ENCODE measurements around the gene RCAN1.
"Not testable (repeated sequence)": the region's sequence is repeated elsewhere in the genome, so short reads cannot be mapped to it uniquely, and the experiment has no call there.

The RCAN1 gene

GRCh38 chr21:34621434-34622350, 6.8 kb upstream of the RCAN1 start:
- DNase-seq = no peak

DNA sequence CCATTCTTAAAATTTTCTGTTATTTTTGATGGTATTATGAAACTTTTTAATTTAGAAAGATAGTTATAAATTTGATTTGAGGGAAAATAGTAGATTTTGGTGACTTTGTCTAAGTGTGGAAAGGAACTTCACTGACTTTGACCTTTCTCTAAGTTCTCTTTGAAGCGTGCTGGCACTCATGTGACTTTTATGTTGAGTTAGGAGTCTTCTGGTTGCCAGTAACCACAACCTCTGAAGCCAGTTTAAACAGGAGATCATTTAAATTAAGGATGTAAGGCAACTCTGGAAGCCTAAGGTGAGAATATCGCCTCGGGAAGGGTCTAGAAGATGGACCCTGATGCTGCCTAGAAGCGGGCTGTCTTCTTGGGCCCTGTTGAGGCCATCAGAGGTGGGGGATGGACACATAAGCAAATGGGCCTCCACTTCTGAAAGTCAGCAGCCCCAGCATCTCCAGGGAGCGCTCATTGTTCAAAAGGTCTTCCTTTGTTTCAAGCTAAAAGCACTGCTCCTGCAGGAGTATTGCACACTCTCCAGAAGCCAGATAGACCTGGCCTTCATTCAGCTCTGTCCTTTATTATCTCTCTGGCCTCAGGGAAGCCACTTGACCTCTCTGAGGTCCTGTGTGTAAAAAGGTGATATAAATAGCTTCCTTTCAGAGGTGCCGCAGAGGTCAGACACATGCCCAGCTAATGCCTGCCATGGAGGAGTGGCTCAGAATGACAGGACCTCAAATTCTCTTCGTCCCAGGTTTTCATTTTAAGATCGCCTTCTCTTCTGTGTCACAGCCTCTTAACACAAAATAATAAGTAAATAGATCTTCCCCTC, 5.1 kb upstream of the RCAN1 start:
- DNase-seq = no peak

GRCh38 chr21:34618941-34619340, 4.0 kb upstream of the RCAN1 start:
- no peak for DNase-seq

DNA sequence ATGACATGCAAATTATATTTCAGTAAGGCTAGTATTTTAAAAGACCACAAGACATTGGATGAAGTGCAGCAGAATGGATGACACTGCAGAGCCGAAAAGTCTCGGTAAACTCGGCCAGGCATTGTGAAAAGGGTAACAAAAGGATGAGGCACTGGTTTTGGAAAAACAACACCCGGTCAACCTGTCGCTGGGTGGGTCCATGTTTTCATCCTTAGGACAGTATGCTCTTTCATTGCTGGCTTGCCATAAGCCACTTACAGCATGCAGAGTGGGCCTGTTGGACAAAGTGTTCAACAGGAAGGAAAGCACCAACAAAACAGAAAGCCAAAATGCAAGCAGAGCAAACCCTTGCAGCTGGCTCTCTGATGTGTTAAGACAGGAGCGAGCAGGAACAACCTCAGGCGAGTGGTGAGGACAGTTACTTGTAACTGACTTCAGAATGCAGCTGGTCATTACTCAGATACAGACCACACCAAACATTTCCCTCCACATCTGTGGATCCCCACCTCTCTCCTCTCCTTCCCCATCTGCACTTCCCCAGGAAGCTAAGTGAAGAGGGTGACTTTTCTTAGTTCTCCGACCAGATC, 2.9 kb upstream of the RCAN1 start:
- no peak for DNase-seq

GRCh38 chr21:34615487-34615814, 538 bp upstream of the RCAN1 start:
- no peak for DNase-seq

DNA sequence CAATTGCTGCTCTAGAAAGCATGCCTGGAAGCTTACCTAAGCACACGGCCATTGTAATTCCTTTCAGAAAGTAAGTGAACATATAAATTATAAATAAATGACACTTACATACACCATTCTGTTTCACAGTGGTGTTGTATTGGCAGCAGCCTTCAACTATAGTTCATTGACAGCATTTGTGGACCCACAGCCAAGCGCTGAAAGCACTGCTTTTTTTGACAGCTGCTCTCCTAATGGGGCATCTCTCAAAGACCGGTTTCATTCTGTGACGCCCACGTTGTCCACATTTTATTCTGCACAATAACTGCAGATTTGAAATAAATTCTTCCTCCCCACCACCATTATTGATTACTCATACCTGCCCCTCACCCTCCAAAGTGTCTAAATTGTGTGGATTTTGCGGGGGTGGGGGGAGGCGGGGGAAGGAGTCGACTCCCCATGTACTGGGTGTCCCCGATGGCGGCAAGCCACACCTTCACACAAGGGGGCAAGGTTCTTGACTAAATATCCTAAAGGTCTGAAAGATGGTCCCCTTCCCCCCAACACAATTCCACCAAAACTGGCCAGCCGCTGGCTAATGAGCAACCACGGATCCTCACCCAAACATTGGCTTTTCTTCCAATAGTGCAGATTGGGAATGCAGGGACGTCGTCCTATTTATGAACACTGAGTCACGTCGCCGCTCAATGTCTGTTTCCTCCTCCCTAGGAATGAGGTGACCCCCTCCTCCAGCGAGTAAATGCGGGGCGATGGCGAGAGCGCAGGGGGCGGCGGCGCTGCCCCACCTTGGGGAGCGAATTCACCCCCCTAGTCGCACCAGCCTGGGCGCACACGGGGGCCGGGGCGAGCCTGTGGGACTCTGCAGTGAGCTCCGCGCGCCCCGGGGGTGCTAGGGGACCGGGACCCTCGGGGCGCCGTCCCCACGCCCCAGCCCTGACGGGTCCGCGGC, 960 bp downstream of the RCAN1 start:
- DNase-seq = no peak

DNA sequence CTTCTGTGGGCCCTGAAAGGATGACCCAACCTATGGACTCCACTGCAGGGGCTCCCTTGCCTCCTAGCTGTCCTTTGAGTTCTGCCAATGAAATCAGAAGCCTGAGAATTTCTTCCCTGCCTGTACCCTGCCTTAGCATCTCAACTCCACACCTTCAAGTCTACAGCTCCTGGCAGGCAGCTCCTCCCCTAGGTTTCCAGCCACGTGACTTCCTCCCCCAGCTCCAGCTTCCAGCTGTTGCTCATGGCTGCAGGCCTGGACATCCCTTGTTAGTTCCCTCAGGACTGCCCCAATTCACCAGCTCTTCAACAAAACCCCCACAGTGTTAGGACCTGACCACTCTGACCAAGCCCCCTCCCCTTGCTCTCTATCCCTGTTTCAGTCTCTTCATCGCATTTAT, 2.4 kb downstream of the RCAN1 start:
- DNase-seq = no peak

GRCh38 chr21:34612056-34612455, 2.9 kb downstream of the RCAN1 start:
- no peak for DNase-seq

DNA sequence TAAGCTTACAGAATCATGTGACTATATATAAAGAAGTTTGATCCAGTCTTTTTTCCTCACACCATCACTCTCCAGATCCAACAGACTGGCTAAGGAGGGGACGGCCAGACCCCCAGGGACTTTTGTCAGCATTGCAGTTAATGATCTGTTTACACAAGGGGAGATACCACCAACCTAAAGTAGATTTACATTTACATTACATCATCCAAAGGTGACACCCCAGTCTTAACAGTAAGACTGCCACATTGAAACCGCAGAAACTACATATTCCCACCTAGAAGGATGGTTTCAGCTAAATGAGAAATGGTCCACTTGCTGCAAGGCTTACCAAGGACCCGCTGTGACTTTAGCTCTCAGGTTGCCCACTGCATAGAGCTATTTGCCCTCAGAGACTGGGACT, 3.4 kb downstream of the RCAN1 start:
- DNase-seq = no peak

GRCh38 chr21:34609933-34610549, 4.9 kb downstream of the RCAN1 start:
- DNase-seq = no peak

GRCh38 chr21:34609244-34609932, 5.5 kb downstream of the RCAN1 start:
- DNase-seq = no peak

GRCh38 chr21:34607376-34607775, 7.5 kb downstream of the RCAN1 start:
- DNase-seq = not testable (repeated sequence)

DNA sequence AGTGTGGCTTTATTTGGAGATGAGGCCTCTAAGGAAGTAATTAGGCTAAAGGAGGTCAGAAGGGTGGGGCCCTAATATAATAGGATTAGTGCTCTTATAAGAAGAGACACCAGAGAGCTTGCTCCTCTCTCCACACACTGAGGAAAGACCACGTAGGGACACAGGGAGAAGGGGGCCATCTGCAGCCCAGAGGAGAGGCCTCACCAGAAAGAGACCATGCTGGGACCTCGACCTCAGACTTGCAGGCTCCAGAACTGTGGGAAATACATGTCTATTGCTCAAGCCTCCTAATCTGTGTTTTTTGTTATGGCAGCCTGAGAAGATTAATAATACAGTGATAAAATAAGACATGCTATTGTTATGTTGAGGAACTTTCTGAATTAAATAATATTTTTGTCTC, 8.3 kb downstream of the RCAN1 start:
- DNase-seq = no peak

GRCh38 chr21:34606051-34606450, 8.9 kb downstream of the RCAN1 start:
- no peak for DNase-seq

DNA sequence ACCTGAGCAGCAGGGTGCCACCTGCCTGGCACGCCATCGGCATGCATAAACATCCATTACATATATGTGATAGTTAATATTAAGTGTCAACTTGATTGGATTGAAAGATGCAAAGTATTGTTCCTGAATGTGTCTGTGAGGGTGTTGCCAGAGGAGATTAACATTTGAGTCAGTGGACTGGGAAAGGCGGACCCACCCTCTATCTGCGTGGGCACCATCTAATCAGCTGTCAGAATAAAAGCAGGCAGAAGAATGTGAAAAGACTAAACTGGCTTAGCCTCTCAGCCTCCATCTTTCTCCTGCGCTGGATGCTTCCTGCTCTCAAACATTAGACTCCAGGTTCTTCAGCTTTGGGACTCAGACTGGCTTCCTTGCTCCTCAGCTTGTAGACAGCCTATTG, 10.0 kb downstream of the RCAN1 start:
- not testable (repeated sequence) for DNase-seq

- no peak for DNase-seq
These were observed 10.4 kb downstream of the RCAN1 start for GRCh38 chr21:34604556-34604955.

DNA sequence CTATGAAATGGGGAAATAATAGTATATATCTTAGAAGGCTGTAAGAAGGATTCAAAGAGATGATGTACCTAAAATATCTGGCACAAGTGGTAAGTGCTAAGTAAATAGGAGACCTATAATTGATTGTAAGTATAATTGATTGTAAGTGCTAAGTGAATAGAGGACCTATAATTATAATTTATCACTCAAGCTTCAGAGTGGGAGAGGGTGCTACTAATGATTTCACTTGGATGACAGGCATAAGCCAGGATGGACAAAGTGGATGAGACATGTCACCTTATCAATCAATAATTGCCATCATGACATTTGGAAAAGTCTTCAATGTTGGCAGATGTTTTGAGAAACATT, 11.2 kb downstream of the RCAN1 start:
- no peak for DNase-seq

DNA sequence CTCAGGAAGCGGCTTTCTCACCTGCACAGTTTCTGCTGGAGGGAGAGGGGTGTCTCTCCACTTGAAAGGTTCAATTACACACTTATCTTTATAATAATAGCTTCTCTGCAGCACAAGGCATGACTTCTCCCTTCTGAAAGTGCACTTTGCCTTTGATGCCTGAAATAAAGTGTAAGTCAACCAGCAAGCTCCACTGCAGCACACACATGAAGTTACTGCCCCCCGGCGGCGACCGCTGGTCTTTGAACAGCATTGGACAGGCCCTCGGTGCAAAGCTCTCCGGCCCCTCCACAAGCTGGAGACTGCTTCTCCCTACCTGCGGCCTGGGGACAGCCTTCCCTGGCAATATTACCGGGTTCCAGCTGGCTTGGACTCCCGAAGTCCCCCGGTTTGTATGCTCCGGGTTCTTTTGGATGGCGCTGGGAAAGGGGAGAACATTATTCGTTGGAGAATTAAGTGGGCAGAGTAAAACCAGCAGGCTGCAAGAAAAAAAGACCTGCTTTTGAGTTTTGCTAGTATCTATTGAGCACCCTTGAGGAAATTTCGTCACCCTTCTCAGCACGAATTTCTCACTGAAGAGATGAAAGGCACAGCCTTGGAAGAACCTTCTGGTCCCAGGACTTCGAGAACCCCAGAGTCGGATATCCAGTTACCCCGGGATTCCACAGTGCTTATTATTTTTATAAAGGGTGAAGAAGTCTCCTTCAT, 11.8 kb downstream of the RCAN1 start:
- peak; percentile 53 for DNase-seq

GRCh38 chr21:34602061-34602460, 12.9 kb downstream of the RCAN1 start:
- no peak for DNase-seq

GRCh38 chr21:34599534-34600101, 15.3 kb downstream of the RCAN1 start:
- DNase-seq = no peak
